Epithelial cell of proximal tubule (primary cell): ENCODE data around the gene PVR. TPM values are rescaled to one million over a fixed set of nuclear protein-coding genes. Genes with fewer than 3 reads are reported as not detected.

Experiments
- DNase-seq: peaks from one replicate; pipeline ENCODE4 v3.0.0-alpha.2; 2011; ENCODE audit warnings: low read depth
- H3K4me3 ChIP-seq: 2 replicates; pipeline ENCODE4 v1.5.1; 2011; ENCODE audit warnings: low read depth, mild to moderate bottlenecking, low read length
- CTCF ChIP-seq: conservative IDR thresholded peaks from 2 replicates; pipeline ENCODE4 v1.5.1; 2012; ENCODE audit warnings: low read depth, mild to moderate bottlenecking, low read length
- total RNA-seq: library from RNA; depleted of rRNA; stranded (reverse); fragments of >200 nt; gene quantifications from 2 replicates; pipeline ENCODE4 v1.2.3, GENCODE V29; 2015

PVR gene
- total RNA-seq, 1 donor from 2014 or later = 116 TPM

- no peak for DNase-seq
Measured at GRCh38 chr19:44602081-44602480, 41.6 kb upstream of the PVR start.

GRCh38 chr19:44603201-44603945, 40.3 kb upstream of the PVR start:
- H3K4me3 ChIP-seq = no peak overlapping the region
- no peak for TF ChIP-seq CTCF
- no peak for DNase-seq

More at GRCh38 chr19:44602081-44602480, 41.6 kb upstream of the PVR start:
- no peak overlapping the region for H3K4me3 ChIP-seq
- TF ChIP-seq CTCF = no peak

- H3K4me3 ChIP-seq = no peak overlapping the region
- TF ChIP-seq CTCF = no peak
Measured at GRCh38 chr19:44604241-44604640, 39.5 kb upstream of the PVR start.

GRCh38 chr19:44605547-44605946, 38.2 kb upstream of the PVR start:
- DNase-seq = no peak
- no peak for TF ChIP-seq CTCF
- no peak overlapping the region for H3K4me3 ChIP-seq

More at GRCh38 chr19:44604241-44604640, 39.5 kb upstream of the PVR start:
- no peak for DNase-seq

GRCh38 chr19:44607049-44607448, 36.7 kb upstream of the PVR start:
- DNase-seq = no peak
- no peak for TF ChIP-seq CTCF
- no peak overlapping the region for H3K4me3 ChIP-seq

GRCh38 chr19:44607917-44608316, 35.8 kb upstream of the PVR start:
- DNase-seq = no peak

More at GRCh38 chr19:44607917-44608316, 35.8 kb upstream of the PVR start:
- no peak for TF ChIP-seq CTCF
- H3K4me3 ChIP-seq = no peak overlapping the region
